Fibroblast of villous mesenchyme (primary cell): ENCODE data around the gene MACROD2. TPM values are rescaled to one million over a fixed set of nuclear protein-coding genes. Genes with fewer than 3 reads are reported as not detected.

ENCODE experiments used
- DNase-seq: peaks from one replicate; pipeline ENCODE4 v3.0.0-alpha.2; 2010; ENCODE audit warnings: low read depth
- H3K4me3 ChIP-seq: 2 replicates; pipeline ENCODE4 v1.5.1; 2011; ENCODE audit warnings: low read depth, mild to moderate bottlenecking, low read length
- CTCF ChIP-seq: IDR thresholded peaks from 2 replicates; pipeline ENCODE4 v1.5.1; 2012; ENCODE audit warnings: low read depth, mild to moderate bottlenecking, low read length; ENCODE audit not compliant: insufficient read depth
- total RNA-seq: library from RNA; depleted of rRNA; stranded (reverse); fragments of >200 nt; gene quantifications from 2 replicates; pipeline ENCODE4 v1.2.3, GENCODE V29; 2012

The MACROD2 gene
- total RNA-seq, 1 donor: 1.7 TPM

GRCh38 chr20:14688005-14688404 is 692.7 kb downstream of the MACROD2 start:
- DNase-seq: no peak
- TF ChIP-seq CTCF: no peak
- no peak overlapping the region for H3K4me3 ChIP-seq

- TF ChIP-seq CTCF: no peak
- H3K4me3 ChIP-seq: no peak overlapping the region
- no peak for DNase-seq
Observed at GRCh38 chr20:14691994-14692393, 696.7 kb downstream of the MACROD2 start.

GRCh38 chr20:14696478-14696877 is 701.2 kb downstream of the MACROD2 start:
- H3K4me3 ChIP-seq: no peak overlapping the region
- no peak for TF ChIP-seq CTCF
- no peak for DNase-seq

GRCh38 chr20:14696937-14697336 is 701.6 kb downstream of the MACROD2 start:
- no peak for DNase-seq
- TF ChIP-seq CTCF: no peak

GRCh38 chr20:14698125-14698524 is 702.8 kb downstream of the MACROD2 start:
- TF ChIP-seq CTCF: no peak
- DNase-seq: no peak
- no peak overlapping the region for H3K4me3 ChIP-seq

More at GRCh38 chr20:14696937-14697336, 701.6 kb downstream of the MACROD2 start:
- H3K4me3 ChIP-seq: no peak overlapping the region

- no peak for DNase-seq
- H3K4me3 ChIP-seq: no peak overlapping the region
- TF ChIP-seq CTCF: no peak
Observed at GRCh38 chr20:14698605-14699373, 703.5 kb downstream of the MACROD2 start.

GRCh38 chr20:14700639-14700960 is 705.3 kb downstream of the MACROD2 start:
- H3K4me3 ChIP-seq: no peak overlapping the region
- TF ChIP-seq CTCF: no peak
- DNase-seq: no peak
